SK-N-SH treated with all-trans-retinoic acid at 6 μM for 48 hours (cell line): ENCODE data around the gene SIPA1L2.

Experiments used
- ATAC-seq: fragments of 200-7000 bp; cut with Tn5 transposase; 3 replicates; pipeline ENCODE4 v1.9.1; 2020; ENCODE audit warnings: mild to moderate bottlenecking, moderate library complexity
- ARNTL ChIP-seq: fragments of 450-650 bp; formaldehyde crosslinking; IDR thresholded peaks from 2 replicates; pipeline ENCODE4 v1.5.0; 2020; ENCODE audit warnings: low read depth, mild to moderate bottlenecking, moderate library complexity, borderline replicate concordance
- BACH2 ChIP-seq: fragments of 250-450 bp; sonication (Bioruptor Pico); IDR thresholded peaks from 2 replicates; pipeline ENCODE4 v1.9.0; 2021; ENCODE audit warnings: mild to moderate bottlenecking, borderline replicate concordance
- CREB5 ChIP-seq: fragments of 250-450 bp; sonication (Bioruptor Pico); IDR thresholded peaks from 2 replicates; pipeline ENCODE4 v1.5.1; 2020; ENCODE audit warnings: low read depth, mild to moderate bottlenecking, moderate library complexity
- CSDC2 ChIP-seq: fragments of 250-450 bp; sonication (Bioruptor Pico); IDR thresholded peaks from 2 replicates; pipeline ENCODE4 v1.5.0; 2020; ENCODE audit warnings: mild to moderate bottlenecking, moderate library complexity
- ESRRG ChIP-seq: fragments of 250-450 bp; sonication (Bioruptor Pico); IDR thresholded peaks from 2 replicates; pipeline ENCODE4 v1.6.1; 2021; ENCODE audit warnings: mild to moderate bottlenecking
- GLIS3 ChIP-seq: fragments of 250-450 bp; sonication (Bioruptor Pico); IDR thresholded peaks from 2 replicates; pipeline ENCODE4 v1.5.0; 2020; ENCODE audit warnings: mild to moderate bottlenecking, moderate library complexity
- ISL1 ChIP-seq: fragments of 250-450 bp; sonication (Bioruptor Pico); IDR thresholded peaks from 2 replicates; pipeline ENCODE4 v2.1.2; 2022; ENCODE audit warnings: mild to moderate bottlenecking, moderate library complexity
- OSR1 ChIP-seq: fragments of 250-450 bp; sonication (Bioruptor Pico); IDR thresholded peaks from 2 replicates; pipeline ENCODE4 v1.8.0; 2022; ENCODE audit warnings: moderate library complexity, mild to moderate bottlenecking, inconsistent platforms
- PATZ1 ChIP-seq: fragments of 250-450 bp; sonication (Bioruptor Pico); IDR thresholded peaks from 2 replicates; pipeline ENCODE4 v1.8.0; 2020; ENCODE audit warnings: mild to moderate bottlenecking, moderate library complexity, borderline replicate concordance
- POU6F1 ChIP-seq: fragments of 250-450 bp; sonication (Bioruptor Pico); IDR thresholded peaks from 2 replicates; pipeline ENCODE4 v1.8.0; 2021; ENCODE audit warnings: low read depth, mild to moderate bottlenecking, moderate library complexity, borderline replicate concordance
- PPARA ChIP-seq: fragments of 250-450 bp; sonication (Bioruptor Pico); IDR thresholded peaks from 2 replicates; pipeline ENCODE4 v1.5.0; 2020; ENCODE audit warnings: mild to moderate bottlenecking, borderline replicate concordance
- RARB ChIP-seq: fragments of 250-450 bp; sonication (Bioruptor Pico); IDR thresholded peaks from 2 replicates; pipeline ENCODE4 v1.8.0; 2021; ENCODE audit warnings: mild to moderate bottlenecking, moderate library complexity
- TCF4 ChIP-seq: fragments of 250-450 bp; sonication (Bioruptor Pico); IDR thresholded peaks from 2 replicates; pipeline ENCODE4 v1.8.0; 2021; ENCODE audit warnings: mild to moderate bottlenecking, moderate library complexity, borderline replicate concordance
- TSHZ2 ChIP-seq: fragments of 250-450 bp; sonication (Bioruptor Pico); IDR thresholded peaks from 2 replicates; pipeline ENCODE4 v1.5.0; 2020; ENCODE audit warnings: mild to moderate bottlenecking, moderate library complexity
- ZC3H10 ChIP-seq: fragments of 250-450 bp; sonication (Bioruptor Pico); IDR thresholded peaks from 2 replicates; pipeline ENCODE4 v1.5.1; 2021; ENCODE audit warnings: mild to moderate bottlenecking, moderate library complexity
- ZFP3 ChIP-seq: fragments of 250-450 bp; sonication (Bioruptor Pico); IDR thresholded peaks from 2 replicates; pipeline ENCODE4 v1.5.0; 2020; ENCODE audit warnings: mild to moderate bottlenecking, moderate library complexity
- ZFP30 ChIP-seq: fragments of 450-650 bp; formaldehyde crosslinking; IDR thresholded peaks from 2 replicates; pipeline ENCODE4 v1.5.0; 2022; ENCODE audit warnings: mild to moderate bottlenecking, moderate library complexity
- ZNF565 ChIP-seq: fragments of 450-650 bp; formaldehyde crosslinking; conservative IDR thresholded peaks from 2 replicates; pipeline ENCODE4 v1.5.0; 2020; ENCODE audit warnings: low read depth, mild to moderate bottlenecking, moderate library complexity
- ZNF70 ChIP-seq: fragments of 450-650 bp; formaldehyde crosslinking; IDR thresholded peaks from 2 replicates; pipeline ENCODE4 v1.5.0; 2020; ENCODE audit warnings: mild to moderate bottlenecking, moderate library complexity
- ZNF8 ChIP-seq: fragments of 450-650 bp; formaldehyde crosslinking; IDR thresholded peaks from 2 replicates; pipeline ENCODE4 v1.5.0; 2020; ENCODE audit warnings: mild to moderate bottlenecking, moderate library complexity

The SIPA1L2 gene

GRCh38 chr1:232662910-232663309, 33.0 kb upstream of the SIPA1L2 start:
- no peak for ATAC-seq
- TF ChIP-seq PATZ1 (CRISPR knock-in tag), result no peak
- no peak for TF ChIP-seq CSDC2 (CRISPR knock-in tag)
- no peak for TF ChIP-seq ZFP3 (CRISPR knock-in tag)
- no peak for TF ChIP-seq GLIS3 (CRISPR knock-in tag)
- no peak for TF ChIP-seq ZNF70 (CRISPR knock-in tag)
- no peak for TF ChIP-seq ESRRG (CRISPR knock-in tag)
- TF ChIP-seq OSR1 (CRISPR knock-in tag), result no peak
- TF ChIP-seq ARNTL (CRISPR knock-in tag), result no peak
- TF ChIP-seq ZNF565 (CRISPR knock-in tag), result no peak
- TF ChIP-seq ISL1 (CRISPR knock-in tag), result no peak
- TF ChIP-seq ZC3H10 (CRISPR knock-in tag), result no peak
- no peak for TF ChIP-seq CREB5
- TF ChIP-seq POU6F1, result no peak
- no peak for TF ChIP-seq ZNF8
- TF ChIP-seq, all 23 proteins: peak for 0

GRCh38 chr1:232658386-232658785, 28.5 kb upstream of the SIPA1L2 start:
- TF ChIP-seq TCF4 (CRISPR knock-in tag) (no peak), ESRRG (CRISPR knock-in tag) (no peak)
- no peak for ATAC-seq

- TF ChIP-seq TCF4 (CRISPR knock-in tag), result no peak
- TF ChIP-seq ARNTL (CRISPR knock-in tag), result no peak
- no peak for TF ChIP-seq ZFP30 (CRISPR knock-in tag)
- TF ChIP-seq RARB (CRISPR knock-in tag), result no peak
- TF ChIP-seq GLIS3 (CRISPR knock-in tag), result no peak
- TF ChIP-seq ISL1 (CRISPR knock-in tag), result no peak
- no peak for TF ChIP-seq OSR1 (CRISPR knock-in tag)
- TF ChIP-seq TSHZ2 (CRISPR knock-in tag), result no peak
- no peak for TF ChIP-seq PPARA (CRISPR knock-in tag)
- TF ChIP-seq ESRRG (CRISPR knock-in tag), result no peak
- no peak for TF ChIP-seq ZNF565 (CRISPR knock-in tag)
- no peak for TF ChIP-seq ZFP3 (CRISPR knock-in tag)
- no peak for TF ChIP-seq ZC3H10 (CRISPR knock-in tag)
- TF ChIP-seq BACH2 (CRISPR knock-in tag), result no peak
- no peak for TF ChIP-seq POU6F1
- no peak for TF ChIP-seq PATZ1 (CRISPR knock-in tag)
- TF ChIP-seq, all 23 proteins: peak for 0
- ATAC-seq, result no peak
Measured at GRCh38 chr1:232657426-232658005, 27.6 kb upstream of the SIPA1L2 start.
